RKO (cell line): Measurements from ENCODE around the gene LY6G6D.
"Not testable (repeated sequence)": the region's sequence is repeated elsewhere in the genome, so short reads cannot be mapped to it uniquely, and the experiment has no call there.

Experiments
- DNase-seq: peaks from one replicate; pipeline ENCODE4 v3.0.0-alpha.2; 2016; ENCODE audit warnings: low spot score

LY6G6D gene

GRCh38 chr6:31692353-31692752 lies 22.8 kb upstream of the LY6G6D start:
- DNase-seq: no peak

- DNase-seq: no peak
Observed at GRCh38 chr6:31692886-31693285, 22.3 kb upstream of the LY6G6D start.

- no peak for DNase-seq
Observed at GRCh38 chr6:31693535-31693934, 21.6 kb upstream of the LY6G6D start.

GRCh38 chr6:31697555-31697954 lies 17.6 kb upstream of the LY6G6D start:
- DNase-seq: no peak

GRCh38 chr6:31700740-31701401 lies 14.3 kb upstream of the LY6G6D start:
- DNase-seq: no peak

- DNase-seq: no peak
Observed at GRCh38 chr6:31701666-31702404, 13.3 kb upstream of the LY6G6D start.

- peak; percentile 16 for DNase-seq
Observed at GRCh38 chr6:31702405-31702818, 12.7 kb upstream of the LY6G6D start.

- DNase-seq: peak; percentile 98
Observed at GRCh38 chr6:31702819-31703716, 12.1 kb upstream of the LY6G6D start, which contains the start of gene ABHD16A. TSS of gene ABHD16A (minus strand) at chr6:31703324. CDS start at chr6:31703281, 43 bp downstream.

GRCh38 chr6:31705931-31706330 lies 9.2 kb upstream of the LY6G6D start:
- DNase-seq: no peak

GRCh38 chr6:31706599-31706998 lies 8.5 kb upstream of the LY6G6D start, which contains the start of gene LY6G6F:
TSS of gene LY6G6F (plus strand) at chr6:31706866. CDS start at chr6:31706907, 41 bp downstream.
- no peak for DNase-seq

GRCh38 chr6:31707701-31708100 lies 7.4 kb upstream of the LY6G6D start:
- no peak for DNase-seq

GRCh38 chr6:31708224-31708623 lies 6.9 kb upstream of the LY6G6D start:
- DNase-seq: no peak

GRCh38 chr6:31709157-31709556 lies 6.0 kb upstream of the LY6G6D start:
- DNase-seq: not testable (repeated sequence)

- no peak for DNase-seq
Observed at GRCh38 chr6:31710523-31711219, 4.5 kb upstream of the LY6G6D start.

GRCh38 chr6:31711233-31711632 lies 3.9 kb upstream of the LY6G6D start:
- no peak for DNase-seq

GRCh38 chr6:31712296-31712695 lies 2.9 kb upstream of the LY6G6D start:
- DNase-seq: no peak

- no peak for DNase-seq
Observed at GRCh38 chr6:31713465-31713864, 1.7 kb upstream of the LY6G6D start.

- no peak for DNase-seq
Observed at GRCh38 chr6:31713991-31714684, 1.0 kb upstream of the LY6G6D start.

- no peak for DNase-seq
Observed at GRCh38 chr6:31717499-31718222, 2.5 kb downstream of the LY6G6D start.

- no peak for DNase-seq
Observed at GRCh38 chr6:31718265-31718664, 3.1 kb downstream of the LY6G6D start.
